ENCODE measurements around the gene RRBP1.

The RRBP1 gene

GRCh38 chr20:17609811-17610377, 72.1 kb downstream of the RRBP1 start:
- H3K27ac ChIP-seq, result peak overlapping the region; percentile 52
- TF ChIP-seq CTCF (IDR thresholded peaks at IDR 0.05), result no peak
- TF ChIP-seq ZFX (IDR thresholded peaks at IDR 0.05; ENCODE audit: borderline replicate concordance), result no peak

- TF ChIP-seq CTCF (IDR thresholded peaks at IDR 0.05), result no peak
- TF ChIP-seq ZFX (IDR thresholded peaks at IDR 0.05; ENCODE audit: borderline replicate concordance), result no peak
- peak overlapping the region; percentile 52 for H3K27ac ChIP-seq
Measured at GRCh38 chr20:17608701-17609497, 73.1 kb downstream of the RRBP1 start.

- no peak for TF ChIP-seq CTCF (IDR thresholded peaks at IDR 0.05)
- no peak for TF ChIP-seq ZFX (IDR thresholded peaks at IDR 0.05; ENCODE audit: borderline replicate concordance)
- peak overlapping the region; percentile 86 for H3K27ac ChIP-seq
Measured at GRCh38 chr20:17606001-17606400, 76.0 kb downstream of the RRBP1 start.

GRCh38 chr20:17605131-17605660, 76.8 kb downstream of the RRBP1 start:
- TF ChIP-seq ZFX (IDR thresholded peaks at IDR 0.05; ENCODE audit: borderline replicate concordance) (no peak), CTCF (IDR thresholded peaks at IDR 0.05) (no peak)
- peak overlapping the region; percentile 86 for H3K27ac ChIP-seq

GRCh38 chr20:17602493-17602892, 79.5 kb downstream of the RRBP1 start:
- TF ChIP-seq CTCF (IDR thresholded peaks at IDR 0.05) (no peak), ZFX (IDR thresholded peaks at IDR 0.05; ENCODE audit: borderline replicate concordance) (no peak)
- no peak overlapping the region; the same call in 1 of the 2 replicates for H3K27ac ChIP-seq

GRCh38 chr20:17601957-17602356, 80.1 kb downstream of the RRBP1 start:
- no peak for TF ChIP-seq CTCF (IDR thresholded peaks at IDR 0.05)
- TF ChIP-seq ZFX (IDR thresholded peaks at IDR 0.05; ENCODE audit: borderline replicate concordance), result no peak

GRCh38 chr20:17598013-17598550, 84.0 kb downstream of the RRBP1 start:
- H3K27ac ChIP-seq, result no peak overlapping the region
- TF ChIP-seq ZFX (IDR thresholded peaks at IDR 0.05; ENCODE audit: borderline replicate concordance), result no peak
- TF ChIP-seq CTCF (IDR thresholded peaks at IDR 0.05), result no peak

More at GRCh38 chr20:17601957-17602356, 80.1 kb downstream of the RRBP1 start:
- no peak overlapping the region for H3K27ac ChIP-seq
